HG02840 (cell line): ENCODE results near the gene SEM1.
"Not testable (repeated sequence)": the region's sequence is repeated elsewhere in the genome, so short reads cannot be mapped to it uniquely, and the experiment has no call there.

Source experiments
- ATAC-seq: cut with Tn5 transposase; IDR thresholded peaks from one replicate; pipeline ENCODE4 v1.9.1; 2021; ENCODE audit warnings: mild to moderate bottlenecking, moderate library complexity, moderate number of reproducible peaks; ENCODE audit not compliant: unreplicated experiment, low FRiP score

Gene SEM1

GRCh38 chr7:96665689-96666088 is 44.0 kb downstream of the SEM1 start:
- ATAC-seq = no peak

GRCh38 chr7:96664793-96665192 is 44.9 kb downstream of the SEM1 start:
- no peak for ATAC-seq

GRCh38 chr7:96663871-96664445 is 45.7 kb downstream of the SEM1 start:
- no peak for ATAC-seq

DNA sequence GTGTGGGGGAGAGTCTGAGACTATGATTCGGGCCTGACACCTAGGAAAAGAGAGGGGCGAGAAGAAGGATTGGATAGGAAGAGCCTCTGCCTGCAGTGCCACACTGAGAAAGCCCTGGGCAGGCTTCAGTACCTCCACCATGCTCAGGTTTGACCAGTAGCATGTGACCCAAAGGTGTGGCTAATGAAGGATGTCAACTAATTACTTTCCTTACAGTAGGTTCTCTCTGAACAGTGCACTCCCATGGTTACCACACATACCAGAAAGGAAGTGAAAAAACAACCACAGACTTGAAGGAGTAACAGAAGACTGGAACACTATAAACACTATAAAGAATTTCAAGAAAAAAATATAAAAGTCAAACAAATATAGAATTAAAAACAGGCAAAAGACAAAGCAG is 46.2 kb downstream of the SEM1 start:
- no peak for ATAC-seq

DNA sequence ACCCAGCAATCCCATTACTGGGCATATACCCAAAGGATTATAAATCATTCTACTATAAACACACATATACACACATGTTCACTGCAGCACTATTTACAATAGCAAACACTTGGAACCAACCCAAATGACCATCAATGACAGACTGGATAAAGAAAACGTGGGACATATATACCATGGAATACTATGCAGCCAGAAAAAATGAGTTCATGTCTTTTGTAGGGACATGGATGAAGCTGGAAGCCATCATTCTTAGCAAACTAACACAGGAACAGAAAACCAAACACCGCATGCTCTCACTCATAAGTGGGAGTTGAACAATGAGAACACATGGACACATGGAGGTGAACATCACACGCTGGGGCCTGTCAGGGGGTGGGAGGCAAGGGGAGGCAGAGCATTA is 47.5 kb downstream of the SEM1 start:
- not testable (repeated sequence) for ATAC-seq

- no peak for ATAC-seq
These were observed 51.6 kb downstream of the SEM1 start for GRCh38 chr7:96658022-96658412.

DNA sequence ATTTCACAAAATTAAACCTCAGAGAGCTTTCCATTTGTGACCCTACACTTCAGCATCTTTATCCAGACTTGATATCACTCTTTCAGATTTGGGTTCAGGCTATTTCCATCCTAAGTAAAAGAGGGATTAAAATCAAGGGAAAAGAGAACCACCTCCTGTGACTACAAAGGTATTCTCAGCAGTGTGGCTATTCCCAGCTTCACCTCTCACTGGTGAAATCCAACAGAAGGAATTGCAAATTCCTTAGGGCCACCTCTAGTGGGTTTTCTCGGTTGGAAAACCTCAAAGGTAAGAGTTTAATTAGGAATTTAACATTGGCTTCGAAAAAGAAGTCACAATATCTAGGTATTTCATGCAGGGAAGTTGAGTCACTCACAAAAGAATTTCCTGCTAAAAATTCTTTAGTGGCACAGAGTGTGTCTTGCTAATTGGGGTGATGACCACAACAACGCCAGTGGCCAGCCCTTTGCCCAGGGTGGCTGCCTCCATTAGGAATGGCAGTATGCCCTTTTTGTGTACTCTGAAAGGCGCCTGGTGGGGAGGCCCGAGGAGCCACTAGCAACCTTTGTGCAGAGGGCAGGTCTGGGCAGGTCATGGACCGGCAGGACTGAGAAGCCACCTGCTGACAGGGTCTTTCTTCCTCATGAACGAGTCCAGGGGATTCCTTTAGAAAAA is 52.2 kb downstream of the SEM1 start:
- no peak for ATAC-seq

GRCh38 chr7:96655956-96656355 is 53.7 kb downstream of the SEM1 start:
- ATAC-seq = no peak

GRCh38 chr7:96654630-96655188 is 54.9 kb downstream of the SEM1 start:
- ATAC-seq = no peak

DNA sequence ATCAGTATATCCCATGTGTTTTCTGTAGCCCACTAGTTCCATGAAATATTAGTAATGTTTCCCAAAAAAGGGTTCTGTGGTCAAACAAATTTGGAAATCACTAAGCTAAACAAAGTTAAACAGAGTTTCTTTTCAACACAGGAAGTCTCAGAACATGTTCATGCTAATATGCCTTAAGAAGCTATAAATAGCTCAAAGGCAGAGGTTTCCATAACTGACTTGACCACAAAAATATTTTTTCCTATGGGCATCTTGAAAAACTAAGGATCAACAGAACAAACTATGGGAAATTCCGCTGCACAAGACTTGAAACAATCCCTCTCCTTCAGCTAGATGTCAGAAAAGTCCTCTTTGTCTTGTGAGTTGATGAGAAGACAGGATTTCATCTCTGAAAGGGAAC is 59.7 kb downstream of the SEM1 start:
- no peak for ATAC-seq

GRCh38 chr7:96648784-96649183 is 60.9 kb downstream of the SEM1 start:
- ATAC-seq = no peak

DNA sequence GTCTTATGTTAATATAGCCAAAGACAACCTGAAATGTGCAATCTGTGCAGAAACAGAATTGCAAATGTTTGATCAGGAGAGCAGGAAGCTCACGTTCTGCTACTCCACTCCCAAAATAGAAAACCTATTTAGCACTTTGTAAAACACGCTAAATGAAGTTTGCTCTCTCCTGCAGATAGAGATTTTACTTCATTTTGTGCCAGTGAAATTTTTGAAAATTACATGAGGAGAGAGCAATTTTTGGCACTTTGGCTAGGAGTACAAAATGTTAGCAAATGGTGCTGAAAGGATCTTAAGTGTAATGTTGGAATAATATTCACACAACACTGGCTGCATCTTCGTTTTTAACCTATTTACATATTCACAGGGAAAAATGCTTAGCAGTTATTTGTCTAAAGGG is 61.9 kb downstream of the SEM1 start:
- no peak for ATAC-seq

- ATAC-seq = no peak
These were observed 64.6 kb downstream of the SEM1 start for GRCh38 chr7:96645084-96645483.

DNA sequence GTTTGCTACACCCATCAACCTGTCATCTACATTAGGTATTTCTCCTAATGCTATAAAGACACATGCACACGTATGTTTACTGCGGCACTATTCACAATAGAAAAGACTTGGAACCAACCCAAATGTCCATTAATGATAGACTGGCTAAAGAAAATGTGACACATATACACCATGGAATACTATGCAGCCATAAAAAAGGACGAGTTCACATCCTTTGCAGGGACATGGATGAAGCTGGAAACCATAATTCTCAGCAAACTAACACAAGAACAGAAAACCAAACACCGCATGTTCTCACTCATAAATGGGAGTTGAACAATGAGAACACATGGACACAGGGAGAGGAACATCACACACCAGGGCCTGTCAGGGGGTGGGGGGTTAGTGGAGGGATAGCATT is 66.2 kb downstream of the SEM1 start:
- ATAC-seq = not testable (repeated sequence)

GRCh38 chr7:96640054-96640453 is 69.6 kb downstream of the SEM1 start:
- ATAC-seq = no peak
